Epithelial cell of esophagus (primary cell): Measurements from ENCODE around the gene GTF2A2.
A peak's percentile ranks its signal among the peaks of the same experiment; 100 is the strongest.

ENCODE experiments used
- DNase-seq: peaks from one replicate; pipeline ENCODE4 v3.0.0; 2010; ENCODE audit warnings: low read depth
- H3K4me3 ChIP-seq: 2 replicates; pipeline ENCODE4 v1.5.1; 2011; ENCODE audit warnings: mild to moderate bottlenecking, low read length, control low read depth
- CTCF ChIP-seq: IDR thresholded peaks from 2 replicates; pipeline ENCODE4 v1.5.1; 2011; ENCODE audit warnings: low read depth, mild to moderate bottlenecking, low read length, control low read depth, inconsistent platforms; ENCODE audit not compliant: insufficient read depth; ENCODE audit errors: missing control alignments

The GTF2A2 gene

GRCh38 chr15:59694779-59695178, 37.5 kb upstream of the GTF2A2 start:
- no peak for DNase-seq
- H3K4me3 ChIP-seq: no peak overlapping the region
- no peak for TF ChIP-seq CTCF

- no peak overlapping the region for H3K4me3 ChIP-seq
- peak; percentile 62 for DNase-seq
- peak; percentile 68 for TF ChIP-seq CTCF
Observed at GRCh38 chr15:59691194-59691805, 34.0 kb upstream of the GTF2A2 start.

- peak overlapping the region; percentile 81 for H3K4me3 ChIP-seq
- DNase-seq: peak; percentile 84
- TF ChIP-seq CTCF: no peak
Observed at GRCh38 chr15:59689626-59690236, 32.4 kb upstream of the GTF2A2 start.

- peak; percentile 98 for DNase-seq
- peak; percentile 22 for TF ChIP-seq CTCF
- peak within 1 kb of the TSS; percentile 81 for H3K4me3 ChIP-seq
Observed at GRCh38 chr15:59688782-59689625, 31.7 kb upstream of the GTF2A2 start, which contains the start of gene BNIP2. Gene BNIP2 (minus strand): TSS chr15:59689320. CDS start chr15:59682457, 6,863 bp downstream.

DNA sequence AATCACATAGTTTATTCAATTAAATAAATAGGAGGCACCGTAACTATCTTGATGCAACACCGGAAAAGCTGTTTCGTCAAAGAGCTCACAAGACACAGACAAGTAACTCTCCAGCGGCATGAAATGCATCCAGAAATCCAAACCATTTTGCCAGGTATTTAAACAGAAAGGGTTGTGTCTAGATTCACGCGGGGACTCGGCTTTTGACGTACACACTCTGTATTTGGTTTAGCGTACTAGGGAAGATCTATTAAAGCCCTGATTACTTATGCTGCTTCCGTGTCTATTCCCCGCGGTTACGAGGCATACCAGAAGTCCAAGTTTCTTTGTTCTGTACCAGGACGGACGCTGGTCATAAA, 31.1 kb upstream of the GTF2A2 start:
- peak; percentile 71 for DNase-seq
- H3K4me3 ChIP-seq: peak overlapping the region; percentile 81
- no peak for TF ChIP-seq CTCF

DNA sequence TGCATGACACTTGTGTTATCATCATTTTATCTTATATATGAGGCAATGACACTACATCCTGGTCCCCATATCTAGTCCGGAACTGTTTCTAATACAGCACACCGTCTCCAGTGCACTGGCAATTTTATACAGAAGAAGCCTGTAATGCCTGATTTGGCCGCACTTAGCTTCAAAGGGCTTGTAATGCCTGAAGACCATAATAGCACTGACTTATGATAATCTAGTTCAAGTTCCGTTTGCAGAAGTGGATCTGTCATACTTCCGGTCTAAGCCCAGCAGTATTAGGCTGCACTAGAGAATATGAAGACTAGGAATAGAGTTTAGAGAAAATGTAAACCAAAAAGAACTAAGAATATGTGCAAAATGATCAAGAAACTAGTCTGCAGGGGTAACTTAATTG, 30.5 kb upstream of the GTF2A2 start:
- peak overlapping the region; percentile 81 for H3K4me3 ChIP-seq
- TF ChIP-seq CTCF: no peak
- peak; percentile 30 for DNase-seq

DNA sequence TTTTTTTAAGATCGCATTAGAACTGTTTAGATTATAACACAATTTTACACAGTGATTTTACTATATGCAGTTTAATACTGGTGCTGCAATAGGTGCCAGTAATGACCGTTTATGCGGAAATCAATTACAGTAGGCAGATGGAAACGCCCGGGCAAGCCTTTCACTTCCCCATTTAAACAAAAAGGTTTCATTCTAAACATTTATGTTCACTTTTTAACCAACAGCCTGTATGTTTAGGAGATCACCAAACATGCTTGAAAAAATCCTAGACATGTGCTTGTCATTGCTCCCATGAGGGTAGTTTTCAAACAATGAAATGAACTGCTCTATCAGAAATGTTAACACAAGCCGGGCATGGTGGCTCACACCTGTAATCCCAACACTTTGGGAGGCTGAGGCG, 29.1 kb upstream of the GTF2A2 start:
- DNase-seq: no peak
- no peak overlapping the region for H3K4me3 ChIP-seq
- no peak for TF ChIP-seq CTCF
